DND-41 (cell line): Measurements from ENCODE around the gene FANK1.

ENCODE experiments used
- ATAC-seq: fragments of 200-7000 bp; cut with Tn5 transposase; 3 replicates; pipeline ENCODE4 v1.9.1; 2021; ENCODE audit warnings: low read depth; ENCODE audit not compliant: insufficient read depth
- DNase-seq: peaks from one replicate; pipeline ENCODE4 v3.0.0-alpha.2; 2020
- H2AFZ ChIP-seq: 2 replicates; pipeline ENCODE4 v1.6.0; 2012; ENCODE audit warnings: low read depth, low read length
- H3K27ac ChIP-seq: 2 replicates; pipeline ENCODE4 v1.5.1; 2012; ENCODE audit warnings: low read length, inconsistent platforms
- H3K27me3 ChIP-seq: fragments of 200-600 bp; sonication (generic); 2 replicates; pipeline ENCODE4 v1.6.0; 2012; ENCODE audit warnings: low read length, mild to moderate bottlenecking, inconsistent platforms; ENCODE audit not compliant: insufficient read depth, poor library complexity
- H3K36me3 ChIP-seq: 2 replicates; pipeline ENCODE4 v1.5.1; 2012; ENCODE audit warnings: low read length, inconsistent platforms; ENCODE audit not compliant: insufficient read depth
- H3K4me1 ChIP-seq: 2 replicates; pipeline ENCODE4 v1.5.1; 2012; ENCODE audit warnings: mild to moderate bottlenecking, low read length; ENCODE audit not compliant: insufficient read depth
- H3K4me2 ChIP-seq: 2 replicates; pipeline ENCODE4 v1.6.0; 2012; ENCODE audit warnings: mild to moderate bottlenecking, moderate library complexity, low read length, inconsistent platforms; ENCODE audit not compliant: insufficient read depth
- H3K4me3 ChIP-seq, 2 experiments: fragments of 200-600 bp in 1 of 2; shearing (Covaris generic) in 1 of 2; 2 replicates each; pipeline ENCODE4 v1.5.1; 2012 to 2016; ENCODE audit warnings: inconsistent platforms in 2 of 2, low read length in 2 of 2, mild to moderate bottlenecking in 2 of 2, low read depth in 1 of 2, moderate library complexity in 1 of 2
- H3K79me2 ChIP-seq: 2 replicates; pipeline ENCODE4 v1.6.0; 2012; ENCODE audit warnings: low read length, inconsistent platforms; ENCODE audit not compliant: insufficient read depth
- H3K9ac ChIP-seq: 2 replicates; pipeline ENCODE4 v1.6.0; 2012; ENCODE audit warnings: low read depth, mild to moderate bottlenecking, inconsistent platforms, low read length, moderate library complexity
- H3K9me3 ChIP-seq: 2 replicates; pipeline ENCODE4 v1.5.1; 2012; ENCODE audit warnings: low read length, moderate library complexity, mild to moderate bottlenecking, inconsistent platforms; ENCODE audit not compliant: insufficient read depth, severe bottlenecking
- H4K20me1 ChIP-seq: 2 replicates; pipeline ENCODE4 v1.6.0; 2012; ENCODE audit warnings: low read length; ENCODE audit not compliant: insufficient read depth
- CTCF ChIP-seq: IDR thresholded peaks from 2 replicates; pipeline ENCODE4 v1.5.1; 2012; ENCODE audit warnings: borderline replicate concordance, low read length, moderate library complexity, mild to moderate bottlenecking; ENCODE audit not compliant: poor library complexity, severe bottlenecking; ENCODE audit errors: extremely low read depth
- EZH2 ChIP-seq: IDR thresholded peaks from 3 replicates; pipeline ENCODE4 v1.6.1; 2012; ENCODE audit warnings: borderline replicate concordance, low read depth, mild to moderate bottlenecking, moderate library complexity, low read length, inconsistent platforms; ENCODE audit not compliant: severe bottlenecking

Gene FANK1

GRCh38 chr10:126057494-126057893 is 161.1 kb downstream of the FANK1 start:
- no peak for TF ChIP-seq CTCF
- no peak for TF ChIP-seq EZH2
- H3K4me2 ChIP-seq: no peak overlapping the region
- DNase-seq (no peak), ATAC-seq (no peak)
- H3K27ac ChIP-seq: no peak overlapping the region
- no peaks in the 10 kb centered on the region for H3K9me3 ChIP-seq
- H2AFZ ChIP-seq: no peak overlapping the region
- peaks cover 8% of the 10 kb centered on the region for H3K27me3 ChIP-seq
- H3K9ac ChIP-seq: no peak overlapping the region
- no peaks in the 10 kb centered on the region for H3K4me1 ChIP-seq
- H4K20me1 ChIP-seq: no peaks in the 10 kb centered on the region
- no peaks in the 10 kb centered on the region for H3K36me3 ChIP-seq
- no peaks in the 10 kb centered on the region for H3K79me2 ChIP-seq
- H3K4me3 ChIP-seq: no peak overlapping the region

DNA sequence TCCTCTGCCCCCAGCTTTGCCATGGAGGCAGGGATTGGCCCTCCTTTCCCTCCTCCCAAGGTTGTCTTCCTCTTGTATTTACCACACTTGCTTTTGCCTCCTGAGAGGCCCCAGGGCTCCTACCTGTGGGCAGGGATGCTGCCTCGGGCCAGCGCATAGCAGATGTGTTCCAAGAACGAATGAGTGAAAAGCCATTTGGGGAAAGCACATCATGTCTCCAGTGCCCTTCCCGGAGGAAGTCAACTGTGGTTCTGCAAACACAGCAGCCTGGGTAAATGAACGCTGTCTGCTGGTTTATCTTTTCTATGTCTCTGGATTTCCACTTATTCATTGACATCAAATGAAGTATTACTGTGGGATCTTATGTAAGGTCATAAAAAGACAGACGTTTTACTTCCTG is 161.7 kb downstream of the FANK1 start:
- H2AFZ ChIP-seq: no peak overlapping the region
- H3K79me2 ChIP-seq: no peaks in the 10 kb centered on the region
- H3K4me3 ChIP-seq: no peak overlapping the region
- TF ChIP-seq CTCF (no peak), EZH2 (no peak)
- H3K36me3 ChIP-seq: no peaks in the 10 kb centered on the region
- H3K4me1 ChIP-seq: no peaks in the 10 kb centered on the region
- H3K4me2 ChIP-seq: no peak overlapping the region
- H4K20me1 ChIP-seq: no peaks in the 10 kb centered on the region
- H3K9me3 ChIP-seq: no peaks in the 10 kb centered on the region
- no peak for ATAC-seq
- no peak overlapping the region for H3K9ac ChIP-seq
- no peak overlapping the region for H3K27ac ChIP-seq
- H3K27me3 ChIP-seq: peaks cover 8% of the 10 kb centered on the region
- DNase-seq: no peak

- peaks cover 8% of the 10 kb centered on the region for H3K27me3 ChIP-seq
- TF ChIP-seq EZH2 (no peak), CTCF (no peak)
- no peak overlapping the region for H3K4me2 ChIP-seq
- DNase-seq (no peak), ATAC-seq (no peak)
- no peaks in the 10 kb centered on the region for H3K9me3 ChIP-seq
- no peaks in the 10 kb centered on the region for H3K4me1 ChIP-seq
- no peaks in the 10 kb centered on the region for H4K20me1 ChIP-seq
- H2AFZ ChIP-seq: no peak overlapping the region
- no peak overlapping the region for H3K9ac ChIP-seq
- H3K4me3 ChIP-seq: no peak overlapping the region
- H3K36me3 ChIP-seq: no peaks in the 10 kb centered on the region
- H3K79me2 ChIP-seq: no peaks in the 10 kb centered on the region
- no peak overlapping the region for H3K27ac ChIP-seq
These were observed 162.1 kb downstream of the FANK1 start for GRCh38 chr10:126058507-126058906.
